Measurements from ENCODE around the gene PCDHGA5. TPM values are rescaled to one million over a fixed set of nuclear protein-coding genes. Genes with fewer than 3 reads are reported as not detected.
A peak's percentile ranks its signal among the peaks of the same experiment; 100 is the strongest.
"Not testable (repeated sequence)": the region's sequence is repeated elsewhere in the genome, so short reads cannot be mapped to it uniquely, and the experiment has no call there.

PCDHGA5 gene
- total RNA-seq, 1 donor from 2014 or later, result 5.3 TPM

DNA sequence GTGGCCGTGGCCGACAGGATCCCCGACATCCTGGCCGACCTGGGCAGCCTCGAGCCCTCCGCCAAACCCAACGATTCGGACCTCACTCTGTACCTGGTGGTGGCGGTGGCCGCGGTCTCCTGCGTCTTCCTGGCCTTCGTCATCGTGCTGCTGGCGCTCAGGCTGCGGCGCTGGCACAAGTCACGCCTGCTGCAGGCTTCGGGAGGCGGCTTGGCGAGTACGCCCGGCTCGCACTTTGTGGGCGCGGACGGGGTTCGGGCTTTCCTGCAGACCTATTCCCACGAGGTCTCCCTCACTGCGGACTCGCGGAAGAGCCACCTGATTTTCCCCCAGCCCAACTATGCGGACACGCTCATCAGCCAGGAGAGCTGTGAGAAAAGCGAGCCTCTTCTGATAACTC is 17.9 kb upstream of the PCDHGA5 start:
- DNase-seq; intact Hi-C loops (cut with micrococcal nuclease); ATAC-seq: not testable (repeated sequence)

DNA sequence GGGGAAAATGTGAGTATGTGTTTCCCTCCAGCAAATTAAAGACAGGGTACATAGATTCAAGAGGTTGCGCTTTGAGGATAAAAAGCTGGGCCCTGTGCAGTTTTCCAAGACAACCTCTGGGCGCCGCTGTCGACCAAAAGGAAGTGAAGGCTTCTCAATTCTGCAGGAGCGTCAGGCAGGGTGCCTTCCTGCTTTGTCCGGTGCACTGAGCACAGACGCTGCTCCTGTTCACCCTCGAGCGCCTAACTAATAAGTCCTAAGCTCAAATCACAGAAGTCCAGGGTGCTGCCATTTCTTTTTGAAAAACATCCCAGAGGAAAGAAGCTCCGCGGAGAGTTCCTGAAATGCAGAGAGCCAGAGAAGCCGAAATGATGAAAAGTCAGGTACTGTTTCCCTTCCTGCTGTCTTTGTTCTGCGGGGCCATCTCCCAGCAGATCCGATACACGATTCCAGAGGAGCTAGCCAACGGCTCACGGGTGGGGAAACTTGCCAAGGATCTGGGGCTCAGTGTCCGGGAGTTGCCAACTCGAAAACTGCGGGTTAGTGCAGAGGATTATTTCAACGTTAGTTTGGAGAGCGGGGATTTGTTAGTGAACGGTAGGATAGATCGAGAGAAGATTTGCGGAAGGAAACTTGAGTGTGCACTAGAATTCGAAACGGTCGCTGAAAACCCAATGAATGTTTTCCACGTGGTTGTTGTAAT is 13.9 kb upstream of the PCDHGA5 start, which contains the start of gene PCDHGB1:
Gene PCDHGB1 (plus strand): TSS at position 183 of the 703 bp plus-strand sequence. CDS start 162 bp downstream, at position 345.
- intact Hi-C loops (cut with micrococcal nuclease), result no loop called here
- DNase-seq (peak; percentile 72), ATAC-seq (peak; percentile 88)

DNA sequence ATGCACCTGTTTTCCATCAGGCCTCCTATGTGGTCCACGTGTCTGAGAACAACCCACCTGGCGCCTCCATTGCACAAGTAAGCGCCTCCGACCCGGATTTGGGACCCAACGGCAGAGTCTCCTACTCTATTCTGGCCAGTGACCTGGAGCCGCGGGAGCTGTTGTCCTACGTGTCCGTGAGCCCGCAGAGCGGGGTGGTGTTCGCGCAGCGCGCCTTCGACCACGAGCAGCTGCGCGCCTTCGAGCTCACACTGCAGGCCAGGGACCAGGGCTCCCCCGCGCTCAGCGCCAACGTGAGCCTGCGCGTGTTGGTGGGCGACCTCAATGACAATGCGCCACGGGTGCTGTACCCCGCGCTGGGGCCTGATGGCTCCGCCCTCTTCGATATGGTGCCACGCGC is 12.4 kb upstream of the PCDHGA5 start:
- no peak for DNase-seq
- intact Hi-C loops (cut with micrococcal nuclease), result no loop called here
- ATAC-seq, result no peak

DNA sequence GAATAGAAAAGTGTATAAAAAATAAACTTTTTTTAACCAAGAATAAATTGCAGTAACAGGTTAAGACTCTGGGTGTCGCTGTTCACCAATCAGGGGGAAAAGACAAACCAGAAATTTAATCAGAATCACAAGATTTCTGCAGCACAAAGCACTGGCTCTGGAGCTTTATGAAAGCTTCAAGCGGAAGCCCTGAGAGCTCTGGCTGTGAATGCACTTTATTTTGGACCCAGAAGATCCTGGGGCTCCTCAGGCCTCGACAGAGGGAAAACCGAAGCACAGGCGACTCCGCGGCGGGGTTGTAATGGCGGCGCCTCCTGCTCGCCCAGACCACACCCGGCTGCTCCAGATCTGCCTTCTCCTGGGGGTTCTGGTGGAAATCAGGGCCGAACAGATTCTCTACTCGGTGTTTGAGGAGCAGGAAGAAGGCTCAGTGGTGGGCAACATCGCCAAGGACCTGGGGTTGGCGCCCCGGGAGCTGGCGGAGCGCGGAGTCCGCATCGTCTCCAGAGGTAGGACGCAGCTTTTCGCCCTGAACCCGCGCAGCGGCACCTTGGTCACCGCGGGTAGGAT is 9.0 kb upstream of the PCDHGA5 start, which contains the start of gene PCDHGA4:
Gene PCDHGA4 (plus strand): TSS at position 122 of the 570 bp plus-strand sequence. CDS start 87 bp downstream, at position 209.
- no peak for DNase-seq
- no peak for ATAC-seq
- intact Hi-C loops (cut with micrococcal nuclease), result no loop called here

DNA sequence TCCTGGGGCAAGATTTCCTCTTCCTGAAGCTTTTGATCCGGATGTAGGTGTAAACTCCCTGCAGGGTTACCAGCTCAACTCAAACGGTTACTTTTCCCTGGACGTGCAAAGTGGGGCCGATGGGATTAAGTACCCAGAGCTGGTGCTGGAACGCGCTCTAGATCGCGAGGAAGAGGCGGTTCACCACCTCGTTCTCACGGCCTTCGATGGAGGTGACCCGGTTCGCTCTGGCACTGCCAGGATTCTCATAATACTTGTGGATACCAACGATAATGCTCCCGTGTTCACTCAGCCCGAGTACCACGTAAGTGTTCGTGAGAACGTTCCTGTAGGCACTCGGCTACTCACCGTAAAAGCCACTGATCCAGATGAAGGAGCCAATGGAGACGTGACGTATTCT is 8.3 kb upstream of the PCDHGA5 start:
- no peak for DNase-seq
- intact Hi-C loops (cut with micrococcal nuclease), result no loop called here
- no peak for ATAC-seq

DNA sequence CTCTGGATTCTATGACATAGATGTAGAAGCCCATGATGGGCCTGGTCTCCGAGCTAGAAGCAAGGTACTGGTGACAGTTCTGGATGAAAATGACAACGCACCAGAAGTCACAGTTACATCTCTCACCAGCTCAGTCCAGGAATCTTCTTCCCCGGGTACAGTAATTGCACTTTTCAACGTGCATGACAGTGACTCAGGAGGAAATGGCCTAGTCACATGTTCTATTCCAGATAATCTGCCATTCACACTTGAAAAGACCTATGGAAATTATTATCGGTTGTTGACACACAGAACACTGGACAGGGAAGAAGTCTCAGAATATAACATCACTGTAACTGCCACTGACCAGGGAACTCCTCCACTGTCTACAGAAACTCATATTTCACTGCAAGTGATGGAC is 7.8 kb upstream of the PCDHGA5 start:
- DNase-seq, result no peak
- ATAC-seq, result no peak
- intact Hi-C loops (cut with micrococcal nuclease), result no loop called here

DNA sequence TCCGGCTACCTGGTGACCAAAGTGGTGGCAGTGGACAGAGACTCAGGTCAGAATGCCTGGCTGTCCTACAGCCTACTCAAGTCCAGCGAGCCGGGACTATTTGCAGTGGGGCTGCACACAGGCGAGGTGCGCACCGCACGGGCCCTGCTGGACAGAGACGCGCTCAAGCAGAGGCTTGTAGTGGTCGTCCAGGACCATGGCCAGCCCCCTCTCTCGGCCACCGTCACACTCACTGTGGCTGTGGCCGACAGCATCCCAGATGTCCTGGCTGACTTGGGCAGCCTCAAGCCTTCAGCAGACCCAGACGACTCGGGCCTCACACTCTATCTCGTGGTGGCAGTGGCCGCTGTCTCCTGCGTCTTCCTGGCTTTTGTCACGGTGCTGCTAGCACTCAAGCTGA is 7.0 kb upstream of the PCDHGA5 start:
- intact Hi-C loops (cut with micrococcal nuclease), result no loop called here

DNA sequence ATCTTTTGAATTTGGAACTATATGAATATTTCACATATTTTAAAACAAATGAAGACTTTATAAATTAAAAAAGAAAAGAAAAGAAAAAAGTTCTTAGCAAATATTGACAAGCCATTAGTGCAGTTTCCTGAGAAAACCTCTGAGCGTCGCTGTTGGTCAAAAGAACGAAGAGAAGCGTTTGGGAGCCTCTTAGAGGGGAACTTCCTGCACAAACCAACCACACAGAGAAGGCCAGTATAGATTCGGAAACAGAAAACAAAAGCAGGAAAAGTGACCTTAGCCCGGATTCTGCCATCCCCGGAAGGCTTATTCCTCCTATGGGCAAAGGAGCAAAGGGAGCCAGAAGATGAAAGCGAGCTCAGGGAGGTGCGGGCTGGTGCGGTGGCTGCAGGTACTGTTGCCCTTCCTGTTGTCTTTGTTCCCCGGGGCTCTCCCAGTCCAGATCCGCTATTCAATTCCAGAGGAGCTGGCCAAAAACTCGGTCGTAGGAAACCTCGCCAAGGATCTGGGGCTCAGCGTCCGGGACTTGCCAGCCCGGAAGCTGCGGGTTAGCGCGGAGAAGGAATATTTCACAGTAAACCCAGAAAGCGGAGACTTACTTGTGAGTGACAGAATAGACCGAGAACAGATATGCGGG is 4.1 kb upstream of the PCDHGA5 start, which contains the start of gene PCDHGB2:
Gene PCDHGB2 (plus strand): TSS at position 205 of the 637 bp plus-strand sequence. CDS start 142 bp downstream, at position 347.
- ATAC-seq (peak; percentile 45), DNase-seq (no peak)
- intact Hi-C loops (cut with micrococcal nuclease), result no loop called here

More for the DNA sequence above, 7.0 kb upstream of the PCDHGA5 start:
- DNase-seq, result no peak
- peak; percentile 24 for ATAC-seq

DNA sequence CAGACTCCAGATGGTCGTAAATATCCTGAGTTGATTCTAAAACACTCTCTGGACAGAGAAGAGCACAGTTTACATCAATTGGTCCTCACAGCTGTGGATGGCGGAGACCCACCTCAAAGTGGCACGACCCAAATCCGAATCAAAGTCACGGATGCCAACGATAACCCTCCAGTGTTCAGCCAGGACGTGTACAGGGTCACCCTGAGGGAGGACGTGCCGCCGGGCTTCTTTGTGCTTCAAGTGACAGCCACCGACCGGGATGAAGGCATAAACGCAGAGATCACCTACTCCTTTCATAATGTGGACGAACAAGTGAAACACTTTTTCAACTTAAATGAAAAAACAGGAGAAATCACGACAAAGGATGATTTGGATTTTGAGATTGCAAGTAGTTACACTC is 3.3 kb upstream of the PCDHGA5 start:
- DNase-seq, result no peak
- ATAC-seq, result no peak
- intact Hi-C loops (cut with micrococcal nuclease), result no loop called here

DNA sequence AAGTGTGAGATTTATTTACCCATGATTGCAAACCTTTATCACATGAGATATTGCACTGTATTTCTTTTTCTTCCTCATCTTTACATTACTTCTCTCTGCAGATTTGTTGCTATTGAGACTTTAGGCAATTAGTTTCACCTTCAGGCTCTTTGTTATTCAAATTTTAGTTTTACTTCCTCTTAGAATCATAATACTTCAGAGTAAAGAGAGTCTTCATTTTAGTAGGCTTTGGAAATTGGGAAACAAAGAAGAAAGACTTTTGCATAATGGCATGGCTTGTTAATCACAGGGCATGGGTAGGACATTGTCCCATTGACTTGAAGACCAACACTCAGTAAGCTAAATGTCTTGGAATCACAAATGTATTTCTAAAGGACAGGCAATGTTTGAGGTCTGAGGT is 1.2 kb upstream of the PCDHGA5 start:
- DNase-seq, result no peak
- no peak for ATAC-seq
- intact Hi-C loops (cut with micrococcal nuclease), result no loop called here

DNA sequence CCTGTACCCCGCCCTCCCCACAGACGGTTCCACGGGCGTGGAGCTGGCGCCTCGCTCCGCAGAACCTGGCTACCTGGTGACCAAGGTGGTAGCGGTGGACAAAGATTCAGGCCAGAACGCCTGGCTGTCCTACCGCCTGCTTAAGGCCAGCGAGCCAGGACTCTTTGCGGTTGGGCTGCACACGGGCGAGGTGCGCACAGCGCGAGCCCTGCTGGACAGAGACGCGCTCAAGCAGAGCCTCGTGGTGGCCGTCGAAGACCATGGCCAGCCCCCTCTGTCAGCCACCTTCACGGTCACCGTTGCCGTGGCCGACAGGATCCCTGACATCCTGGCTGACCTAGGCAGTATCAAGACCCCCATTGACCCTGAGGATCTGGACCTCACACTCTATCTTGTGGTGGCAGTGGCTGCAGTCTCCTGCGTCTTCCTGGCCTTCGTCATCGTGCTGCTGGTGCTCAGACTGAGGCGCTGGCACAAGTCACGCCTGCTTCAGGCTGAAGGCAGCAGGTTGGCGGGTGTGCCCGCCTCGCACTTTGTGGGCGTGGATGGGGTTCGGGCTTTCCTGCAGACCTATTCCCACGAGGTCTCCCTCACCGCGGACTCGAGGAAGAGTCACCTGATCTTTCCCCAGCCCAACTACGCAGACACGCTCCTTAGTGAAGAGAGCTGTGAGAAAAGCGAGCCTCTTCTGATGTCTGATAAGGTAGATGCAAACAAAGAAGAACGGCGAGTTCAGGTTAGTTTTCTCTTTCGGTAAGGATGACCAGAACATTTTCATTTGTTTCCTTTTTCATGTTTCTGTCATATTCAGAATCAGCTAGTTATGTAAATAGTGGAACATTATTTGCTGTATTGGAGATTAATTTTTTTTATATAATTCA is 2.3 kb downstream of the PCDHGA5 start:
- DNase-seq, result no peak
- intact Hi-C loops (cut with micrococcal nuclease), result no loop called here
- ATAC-seq, result no peak

DNA sequence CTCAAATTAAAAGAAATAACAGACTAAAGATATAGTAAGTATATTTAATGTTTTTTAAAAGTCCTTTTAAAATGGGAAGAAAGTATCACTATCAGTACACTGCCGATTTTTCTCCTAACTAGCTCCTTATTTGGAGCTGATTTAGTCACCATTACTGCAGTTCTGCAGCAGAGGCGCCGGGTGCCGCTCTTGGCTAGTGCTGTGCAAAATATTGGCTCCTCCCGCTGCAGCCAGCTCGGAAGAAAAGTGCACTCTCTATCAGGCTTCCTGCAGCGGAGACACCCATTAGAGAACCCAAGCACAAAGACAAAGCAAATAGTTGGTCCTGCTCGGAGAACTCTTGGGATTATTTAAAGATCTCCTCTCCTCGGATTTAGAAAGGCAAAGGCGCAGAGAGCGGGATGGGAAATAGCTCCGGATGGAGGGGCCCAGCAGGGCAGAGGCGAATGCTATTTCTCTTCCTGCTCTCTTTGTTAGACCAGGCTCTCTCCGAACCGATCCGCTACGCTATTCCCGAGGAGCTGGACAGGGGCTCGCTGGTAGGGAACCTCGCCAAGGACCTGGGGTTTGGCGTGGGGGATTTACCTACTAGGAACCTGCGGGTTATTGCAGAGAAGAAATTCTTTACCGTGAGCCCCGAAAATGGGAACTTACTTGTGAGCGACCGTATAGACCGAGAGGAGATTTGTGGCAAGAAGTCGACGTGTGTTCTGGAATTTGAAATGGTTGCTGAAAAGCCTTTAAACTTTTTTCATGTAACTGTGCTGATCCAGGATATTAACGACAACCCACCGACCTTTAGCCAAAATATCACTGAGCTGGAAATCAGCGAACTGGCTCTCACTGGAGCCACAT is 6.3 kb downstream of the PCDHGA5 start, which contains the start of gene PCDHGB3:
Gene PCDHGB3 (plus strand): TSS at position 249 of the 855 bp plus-strand sequence. CDS start 153 bp downstream, at position 402.
- peak; percentile 92 for ATAC-seq
- DNase-seq, result peak; percentile 76
- intact Hi-C loops (cut with micrococcal nuclease), result no loop called here

DNA sequence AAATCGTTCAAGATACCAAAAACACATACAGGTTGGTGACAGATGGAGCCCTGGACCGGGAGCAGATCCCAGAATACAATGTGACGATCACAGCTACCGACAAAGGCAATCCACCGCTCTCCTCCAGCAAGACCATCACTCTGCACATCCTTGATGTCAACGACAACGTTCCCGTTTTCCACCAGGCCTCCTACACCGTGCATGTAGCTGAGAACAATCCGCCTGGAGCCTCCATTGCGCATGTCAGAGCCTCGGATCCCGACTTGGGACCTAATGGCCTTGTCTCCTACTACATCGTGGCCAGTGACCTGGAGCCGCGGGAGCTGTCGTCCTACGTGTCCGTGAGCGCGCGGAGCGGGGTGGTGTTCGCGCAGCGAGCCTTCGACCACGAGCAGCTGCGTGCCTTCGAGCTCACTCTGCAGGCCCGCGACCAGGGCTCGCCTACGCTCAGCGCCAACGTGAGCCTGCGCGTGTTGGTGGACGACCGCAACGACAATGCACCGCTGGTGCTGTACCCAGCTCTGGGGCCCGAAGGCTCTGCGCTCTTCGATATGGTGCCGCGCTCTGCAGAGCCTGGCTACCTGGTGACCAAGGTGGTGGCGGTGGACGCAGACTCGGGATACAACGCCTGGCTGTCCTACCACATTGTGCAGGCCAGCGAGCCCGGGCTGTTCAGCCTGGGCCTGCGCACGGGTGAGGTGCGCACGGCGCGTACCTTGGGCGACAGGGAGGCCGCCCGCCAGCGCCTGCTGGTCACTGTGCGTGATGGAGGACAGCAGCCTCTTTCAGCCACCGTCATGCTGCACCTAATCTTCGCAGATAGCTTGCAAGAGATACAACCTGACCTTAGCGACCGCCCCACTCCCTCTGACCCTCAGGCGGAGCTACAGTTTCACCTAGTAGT is 7.9 kb downstream of the PCDHGA5 start:
- intact Hi-C loops (cut with micrococcal nuclease), result no loop called here
- ATAC-seq, result peak; percentile 51
- no peak for DNase-seq

DNA sequence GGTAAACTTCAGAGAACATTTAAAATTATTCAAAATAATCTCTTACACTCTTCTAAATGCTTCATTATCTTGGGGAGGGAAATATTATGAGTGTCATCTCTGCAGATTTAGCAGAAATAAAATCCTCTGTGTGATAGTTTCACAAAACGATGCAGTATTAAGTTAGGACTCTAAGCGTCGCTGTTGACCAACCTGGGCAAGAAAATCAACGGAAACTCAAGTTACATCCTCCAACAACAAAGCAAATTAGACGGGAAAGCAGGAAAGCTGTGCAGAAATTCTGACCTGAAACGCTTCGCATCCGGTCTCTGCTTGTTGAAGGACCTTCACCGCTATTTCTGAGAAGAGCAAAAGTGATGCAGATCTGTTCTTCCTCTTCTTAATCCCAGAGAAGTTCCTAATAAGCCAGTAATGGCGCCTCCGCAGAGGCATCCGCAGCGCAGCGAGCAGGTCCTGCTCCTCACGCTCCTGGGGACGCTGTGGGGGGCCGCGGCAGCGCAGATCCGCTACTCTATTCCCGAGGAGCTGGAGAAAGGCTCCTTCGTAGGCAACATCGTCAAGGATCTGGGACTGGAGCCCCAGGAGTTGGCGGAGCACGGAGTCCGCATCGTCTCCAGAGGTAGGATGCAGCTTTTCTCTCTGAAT is 9.8 kb downstream of the PCDHGA5 start, which contains the start of gene PCDHGA6:
Gene PCDHGA6 (plus strand): TSS at position 219 of the 645 bp plus-strand sequence. CDS start 193 bp downstream, at position 412.
- intact Hi-C loops (cut with micrococcal nuclease), result no loop called here
- ATAC-seq (no peak), DNase-seq (no peak)

DNA sequence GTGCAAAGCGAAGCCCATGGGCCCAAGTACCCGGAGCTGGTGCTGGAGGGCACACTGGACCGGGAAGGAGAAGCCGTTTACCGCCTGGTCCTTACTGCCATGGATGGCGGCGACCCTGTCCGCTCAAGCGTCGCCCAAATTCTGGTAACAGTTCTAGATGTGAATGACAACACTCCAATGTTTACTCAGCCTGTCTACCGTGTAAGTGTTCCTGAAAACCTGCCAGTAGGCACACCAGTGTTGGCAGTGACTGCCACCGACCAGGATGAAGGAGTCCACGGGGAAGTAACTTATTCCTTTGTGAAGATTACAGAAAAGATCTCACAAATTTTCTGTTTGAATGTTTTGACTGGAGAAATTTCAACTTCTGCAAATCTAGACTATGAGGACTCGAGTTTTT is 10.7 kb downstream of the PCDHGA5 start:
- intact Hi-C loops (cut with micrococcal nuclease), result no loop called here
- DNase-seq (peak; percentile 35), ATAC-seq (peak; percentile 62)

DNA sequence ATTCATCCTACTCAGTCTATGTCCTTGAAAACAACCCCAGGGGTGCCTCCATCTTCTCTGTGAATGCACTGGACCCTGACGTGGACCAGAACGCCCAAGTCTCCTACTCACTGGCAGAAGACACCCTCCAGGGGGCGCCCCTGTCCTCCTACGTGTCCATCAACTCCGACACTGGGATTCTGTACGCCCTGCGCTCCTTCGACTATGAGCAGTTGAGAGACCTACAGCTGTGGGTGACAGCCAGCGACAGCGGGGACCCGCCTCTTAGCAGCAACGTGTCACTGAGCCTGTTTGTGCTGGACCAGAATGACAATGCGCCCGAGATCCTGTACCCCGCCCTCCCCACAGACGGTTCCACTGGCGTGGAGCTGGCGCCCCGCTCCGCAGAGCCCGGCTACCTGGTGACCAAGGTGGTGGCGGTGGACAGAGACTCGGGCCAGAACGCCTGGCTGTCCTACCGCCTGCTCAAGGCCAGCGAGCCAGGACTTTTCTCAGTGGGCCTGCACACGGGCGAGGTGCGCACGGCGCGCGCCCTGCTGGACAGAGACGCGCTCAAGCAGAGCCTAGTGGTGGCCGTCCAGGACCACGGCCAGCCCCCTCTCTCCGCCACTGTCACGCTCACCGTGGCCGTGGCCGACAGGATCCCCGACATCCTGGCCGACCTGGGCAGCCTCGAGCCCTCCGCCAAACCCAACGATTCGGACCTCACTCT is 11.6 kb downstream of the PCDHGA5 start:
- ATAC-seq; intact Hi-C loops (cut with micrococcal nuclease); DNase-seq: not testable (repeated sequence)
